ENCODE measurements around the gene CDC42EP1.

The CDC42EP1 gene

GRCh38 chr22:37616201-37617083 lies 56.2 kb downstream of the CDC42EP1 start:
- DNase-seq: no peak

- no peak for DNase-seq
These were observed 57.2 kb downstream of the CDC42EP1 start for GRCh38 chr22:37617431-37617830.

- DNase-seq: no peak
These were observed 57.9 kb downstream of the CDC42EP1 start for GRCh38 chr22:37618072-37618656.

GRCh38 chr22:37618674-37619073 lies 58.4 kb downstream of the CDC42EP1 start:
- no peak for DNase-seq
